Glomerular visceral epithelial cell (primary cell): ENCODE measurements around the gene BAIAP2.
A peak's percentile ranks its signal among the peaks of the same experiment; 100 is the strongest.

Source experiments
- DNase-seq: peaks from one replicate; pipeline ENCODE4 v3.0.0-alpha.2; 2016; ENCODE audit errors: extremely low spot score

The BAIAP2 gene

DNA sequence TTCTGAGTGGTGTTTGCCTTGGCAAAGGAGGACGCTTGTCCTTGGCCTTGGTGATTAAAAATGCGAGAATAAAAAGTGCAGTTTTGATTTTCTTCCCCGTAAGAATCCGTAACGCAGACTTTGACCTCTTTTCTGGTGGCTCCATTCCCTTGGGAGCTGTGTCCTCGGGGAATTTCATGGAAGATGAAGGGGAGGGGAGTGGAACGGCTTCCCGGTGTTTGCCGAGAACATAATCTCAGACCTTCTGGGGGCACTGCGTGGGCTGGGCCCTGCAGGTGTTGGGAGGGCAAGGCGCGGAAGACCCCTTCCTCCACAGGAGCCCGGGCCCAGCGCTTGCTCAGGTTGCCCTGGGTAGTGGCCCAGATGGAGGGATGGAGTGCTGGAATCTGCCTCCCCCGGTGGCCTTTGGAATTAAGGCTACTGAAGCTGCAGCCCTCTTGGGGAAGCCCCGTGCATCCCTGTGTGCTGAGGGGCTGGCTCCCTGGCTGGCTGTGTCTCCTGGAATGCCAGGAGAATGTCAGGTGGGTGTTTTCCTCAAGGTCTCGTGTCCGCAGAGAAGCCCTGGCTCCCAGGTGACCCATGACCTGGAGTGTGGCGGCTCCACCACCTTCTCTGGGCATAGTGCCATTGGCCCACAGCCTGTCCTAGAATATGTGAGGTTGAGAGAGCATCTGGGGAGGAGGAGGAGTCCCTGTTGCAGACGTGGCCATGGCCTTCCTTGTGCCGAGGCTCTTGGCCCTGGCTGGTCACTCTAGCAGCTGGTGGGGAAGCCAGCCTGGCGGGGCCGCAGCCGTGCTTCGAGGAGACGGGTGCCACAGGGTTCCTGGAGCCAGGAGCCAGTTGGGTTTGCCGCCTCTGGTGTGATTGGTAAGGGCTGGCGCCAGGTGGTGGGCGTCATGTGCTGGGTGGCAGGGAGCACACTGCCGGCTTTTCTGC is 3.1 kb downstream of the BAIAP2 start:
- DNase-seq: peak; percentile 73

DNA sequence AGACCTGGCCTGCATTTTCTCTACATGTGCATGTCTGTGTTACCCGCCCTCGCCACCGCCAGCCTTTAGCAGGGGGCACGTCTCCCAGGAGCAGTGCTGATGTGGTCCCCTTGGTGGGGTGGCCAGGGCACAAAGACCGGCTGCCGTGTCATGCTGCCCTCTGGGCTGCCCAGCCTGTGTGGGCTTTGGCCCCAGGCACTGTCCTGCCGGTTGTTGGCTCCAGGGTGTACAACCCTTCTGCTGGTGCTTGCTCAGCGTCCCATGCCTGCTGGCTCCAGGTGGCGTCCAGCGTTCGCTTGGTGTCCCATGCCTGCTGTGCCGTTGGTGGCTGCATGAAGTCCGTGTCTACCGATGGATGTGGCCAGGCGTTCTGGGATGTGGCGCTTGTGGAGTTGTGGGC is 4.1 kb downstream of the BAIAP2 start:
- DNase-seq: no peak

DNA sequence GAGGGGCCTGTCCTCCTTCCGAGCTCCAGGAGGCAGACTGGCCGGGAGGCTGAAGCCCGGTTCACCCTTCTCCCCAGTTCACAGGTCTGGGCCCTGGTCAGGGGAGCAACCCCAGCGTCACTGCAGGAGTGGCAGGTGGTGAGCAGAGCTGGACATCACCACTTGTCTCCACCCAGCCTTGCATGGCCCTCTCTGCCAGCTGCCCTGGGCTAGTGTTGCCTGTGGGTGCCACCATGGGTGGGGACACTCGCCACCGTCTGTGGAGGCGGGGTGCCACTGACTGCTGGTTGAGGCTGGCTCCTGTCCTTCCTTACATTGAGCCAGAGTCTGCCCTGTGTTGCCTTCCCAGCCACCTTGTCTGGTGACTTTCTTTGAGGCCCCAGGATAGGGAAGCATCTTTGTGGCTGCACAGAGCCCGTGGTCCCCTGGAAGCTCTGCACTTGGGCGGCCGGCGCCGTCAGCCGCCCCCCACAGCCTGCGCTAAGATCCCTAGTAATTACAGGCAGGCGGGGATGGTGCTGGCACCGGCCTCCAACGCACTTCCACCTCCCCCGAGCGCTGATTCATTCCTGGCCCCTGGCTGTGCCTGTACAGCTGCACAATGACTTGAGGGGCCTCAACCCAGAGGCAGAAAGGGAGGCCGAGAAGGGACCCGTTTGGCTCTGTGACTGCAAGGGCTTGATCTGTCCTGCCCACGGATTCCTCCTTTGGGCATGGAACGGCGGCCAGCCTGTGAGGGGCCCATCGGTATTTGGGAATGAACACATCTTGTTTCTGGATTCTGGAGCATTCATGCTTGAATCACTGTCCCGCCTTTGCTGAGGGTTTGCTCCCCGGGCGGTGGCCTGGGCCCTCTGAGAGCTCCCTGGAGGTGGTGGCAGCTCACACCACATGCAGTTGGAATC is 5.2 kb downstream of the BAIAP2 start:
- peak; percentile 76 for DNase-seq

DNA sequence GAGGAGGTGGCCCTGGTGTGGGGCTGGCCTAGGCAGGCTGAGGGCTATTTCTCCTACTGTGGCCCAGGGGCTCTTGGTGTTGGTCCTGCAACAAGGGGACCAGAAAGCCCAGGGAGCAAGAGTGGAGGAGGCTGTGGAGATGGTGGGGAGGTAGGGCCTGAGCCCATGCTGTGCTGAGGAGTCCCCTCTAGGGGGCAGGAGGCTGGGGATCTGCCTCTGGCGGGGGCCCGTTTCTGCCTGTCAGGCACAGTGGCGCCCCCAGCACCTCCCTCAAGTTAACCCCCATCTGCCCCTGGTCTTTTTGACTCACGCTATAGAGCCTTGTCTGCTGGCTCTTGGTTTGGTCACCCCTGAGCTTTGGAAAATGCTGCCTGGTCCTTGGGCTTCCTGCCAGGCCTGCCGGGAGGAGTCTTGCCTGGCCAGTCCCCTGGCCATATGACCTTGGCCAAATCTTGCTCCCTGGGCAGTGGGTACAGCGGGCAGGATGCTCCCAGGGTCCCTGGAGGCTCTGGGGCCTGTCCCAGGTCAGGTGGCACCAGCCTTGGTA is 5.9 kb downstream of the BAIAP2 start:
- no peak for DNase-seq

DNA sequence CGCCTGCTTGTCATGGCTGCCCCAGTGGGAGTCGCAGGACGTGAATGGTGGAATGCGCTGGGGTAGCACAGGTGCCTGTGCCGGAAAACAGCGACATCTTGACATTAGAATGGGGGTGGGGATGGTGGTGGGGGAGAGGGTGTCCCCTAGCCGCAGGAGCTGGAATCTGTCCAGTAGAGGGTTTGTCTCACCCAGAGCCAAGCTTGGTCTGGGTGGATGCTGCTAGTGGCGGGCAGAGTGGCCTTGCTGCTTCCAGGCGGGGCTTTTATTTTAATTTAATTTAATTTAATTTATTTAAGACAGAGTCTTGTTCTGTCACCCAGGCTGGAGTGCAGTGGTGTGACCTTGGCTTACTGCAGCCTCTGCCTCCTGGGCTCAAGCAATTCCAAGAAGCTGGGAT is 7.7 kb downstream of the BAIAP2 start:
- DNase-seq: no peak

DNA sequence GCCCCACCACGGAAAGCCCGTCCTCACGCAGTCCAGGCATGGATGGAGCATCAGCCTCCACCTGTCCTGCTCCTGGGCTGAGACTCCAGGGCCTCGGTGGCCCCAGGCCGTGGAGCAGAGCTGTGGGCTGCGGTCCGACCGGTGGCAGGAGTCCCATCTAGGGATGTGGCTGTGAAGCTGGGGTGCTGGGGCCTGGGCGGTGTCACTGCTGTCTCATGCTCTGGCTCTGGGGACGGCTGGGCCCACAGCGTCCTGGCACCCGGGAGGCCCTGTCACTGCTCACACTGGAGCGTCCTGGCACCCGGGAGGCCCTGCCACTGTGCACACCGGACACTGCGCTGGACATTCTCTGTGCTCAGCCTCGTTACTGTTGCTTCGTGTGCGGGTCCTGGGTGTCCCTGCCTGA is 8.4 kb downstream of the BAIAP2 start:
- no peak for DNase-seq

DNA sequence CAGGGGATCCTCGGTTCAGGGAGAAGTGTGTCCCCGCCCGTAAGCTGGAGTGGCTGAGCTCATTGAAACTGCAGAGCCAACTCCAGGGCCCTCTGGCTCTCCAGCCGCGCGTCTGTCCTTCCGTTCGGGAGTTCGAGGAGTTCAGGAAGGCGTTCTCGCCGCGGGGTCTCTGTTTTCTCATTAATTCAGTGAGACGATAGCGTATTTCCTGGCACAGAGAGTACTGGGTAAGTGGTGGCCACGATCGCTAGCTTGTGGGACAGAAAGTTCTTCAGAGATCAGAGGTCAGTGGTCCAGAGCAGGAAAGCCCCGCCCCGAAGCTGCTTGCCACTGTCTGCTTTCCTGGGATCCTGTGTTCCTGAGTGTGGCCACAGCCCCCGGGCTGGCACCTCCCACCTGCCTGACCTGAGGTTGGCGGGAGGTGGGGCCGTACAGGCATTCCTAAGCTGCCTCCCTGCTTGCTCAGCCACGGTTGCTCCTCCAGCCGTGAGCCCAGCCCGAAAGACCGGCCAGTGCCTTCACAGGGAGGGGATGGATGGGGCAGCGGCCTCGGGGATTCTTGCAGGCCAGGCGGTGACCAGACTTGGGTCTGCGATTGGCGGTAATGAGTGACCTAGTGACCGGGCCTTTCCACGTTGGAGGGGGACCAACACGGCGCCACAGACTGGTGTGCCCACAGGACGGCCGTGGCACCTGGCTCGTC is 8.9 kb downstream of the BAIAP2 start:
- DNase-seq: peak; percentile 98

DNA sequence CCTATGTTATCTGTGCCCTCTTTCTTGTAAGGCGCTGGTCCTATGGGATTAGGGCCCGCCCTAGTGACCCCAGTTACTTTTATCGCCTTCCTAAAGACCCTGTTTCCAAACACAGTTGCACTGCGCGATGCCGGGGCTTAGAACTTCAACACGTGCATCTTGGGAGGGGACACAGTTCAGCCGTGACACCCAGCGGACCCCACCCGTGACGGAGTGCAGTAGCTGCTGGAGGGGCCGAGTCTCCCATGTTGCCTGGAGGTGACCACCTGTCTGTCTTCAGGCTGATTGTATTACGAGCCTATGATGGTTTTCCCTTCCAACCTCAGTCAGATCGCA is 9.4 kb downstream of the BAIAP2 start:
- no peak for DNase-seq

DNA sequence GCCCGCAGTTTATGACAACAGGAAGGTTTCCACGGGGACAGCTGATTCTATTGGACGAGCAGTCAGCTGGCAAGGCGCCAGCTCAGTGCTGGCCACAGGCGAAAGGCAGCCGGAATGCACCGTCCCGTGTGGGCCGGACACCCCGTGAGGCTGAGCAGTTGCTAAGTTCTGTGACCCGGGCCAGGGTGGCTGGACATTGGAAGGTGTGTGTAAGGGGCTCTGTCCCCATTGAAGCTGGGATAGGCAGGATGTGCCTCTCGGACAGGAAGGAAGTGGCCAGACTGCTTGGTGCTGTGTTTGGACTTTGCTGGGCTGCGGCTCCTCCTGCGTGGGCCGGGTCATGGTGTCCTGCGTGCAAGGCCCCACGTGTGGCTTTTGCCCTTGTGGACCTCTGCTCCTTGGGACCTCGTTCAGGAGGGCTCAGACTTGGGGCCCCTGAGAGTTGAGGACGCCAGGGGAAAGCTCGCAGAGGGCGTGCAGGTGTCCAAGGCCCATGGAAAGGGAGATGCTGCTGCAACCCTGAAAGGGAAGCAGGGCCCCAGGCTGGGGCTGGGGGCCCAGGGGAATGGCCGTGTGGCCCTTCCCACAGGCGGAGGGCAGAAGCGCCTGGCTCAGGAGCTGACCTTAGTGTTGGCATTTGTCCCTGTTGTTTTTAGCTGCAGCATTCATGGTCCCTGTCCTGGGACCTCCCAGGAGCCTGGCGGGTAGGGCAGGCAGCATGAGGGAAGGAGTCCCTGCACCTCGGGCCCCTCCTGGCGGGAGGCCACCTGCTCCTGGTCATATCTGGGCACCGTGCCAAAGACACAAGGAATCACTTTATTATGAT is 10.0 kb downstream of the BAIAP2 start:
- DNase-seq: peak; percentile 97

DNA sequence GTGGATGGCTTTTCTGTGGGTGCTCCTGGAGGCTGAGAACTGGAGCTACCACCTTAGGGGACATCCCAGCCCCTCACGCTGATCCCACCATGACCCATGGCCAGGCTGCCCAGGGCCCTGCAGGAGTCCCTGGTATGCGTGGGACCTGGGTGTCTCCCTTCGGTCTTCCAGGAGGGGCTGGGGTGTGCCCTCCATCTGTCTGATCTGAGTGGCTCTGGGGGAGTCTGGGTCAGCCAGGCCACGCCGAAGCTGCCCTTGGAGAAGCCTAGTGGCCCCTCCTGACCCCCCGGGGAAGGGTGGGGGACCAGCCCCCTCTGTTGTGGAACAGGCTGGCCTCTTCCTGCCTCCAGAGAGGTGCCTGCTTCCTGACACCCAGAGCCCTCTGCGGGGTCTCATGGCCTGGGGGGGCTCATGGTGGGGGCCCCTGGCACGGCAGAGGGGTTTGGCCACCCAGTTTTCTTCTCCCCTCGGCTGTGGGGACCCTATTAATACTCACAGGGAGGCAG is 10.7 kb downstream of the BAIAP2 start:
- DNase-seq: no peak

DNA sequence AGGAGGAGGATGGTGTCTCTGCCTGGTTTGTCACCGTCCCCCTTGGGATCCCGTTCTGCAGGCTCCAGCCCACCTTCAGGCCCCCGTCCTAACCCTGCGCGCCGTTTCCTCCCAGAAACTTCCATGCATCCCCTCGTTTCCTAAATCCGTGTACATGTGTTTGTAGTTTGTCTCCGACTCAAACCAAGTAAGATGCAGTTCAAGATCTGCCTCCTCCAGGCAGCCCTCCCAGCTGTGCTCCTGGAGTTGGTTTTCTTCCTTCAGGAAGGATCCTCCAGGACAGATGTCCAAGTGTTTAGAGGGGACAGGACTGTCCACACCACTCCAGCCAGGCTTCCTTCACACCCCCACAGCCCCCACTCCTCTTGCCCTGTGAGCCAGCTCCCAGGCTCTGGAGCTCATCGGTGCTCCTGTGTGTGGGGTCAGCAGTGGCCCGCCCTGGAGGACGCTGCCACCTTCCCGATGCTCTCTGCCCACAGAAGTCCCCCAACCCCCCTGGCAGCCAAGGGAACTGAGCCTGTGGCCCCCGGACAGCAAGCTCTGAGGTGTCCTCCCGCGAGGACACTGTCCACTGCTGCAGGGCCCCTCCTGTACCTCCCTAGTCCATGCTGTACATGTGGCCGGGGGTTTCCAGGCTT is 11.3 kb downstream of the BAIAP2 start:
- DNase-seq: no peak

DNA sequence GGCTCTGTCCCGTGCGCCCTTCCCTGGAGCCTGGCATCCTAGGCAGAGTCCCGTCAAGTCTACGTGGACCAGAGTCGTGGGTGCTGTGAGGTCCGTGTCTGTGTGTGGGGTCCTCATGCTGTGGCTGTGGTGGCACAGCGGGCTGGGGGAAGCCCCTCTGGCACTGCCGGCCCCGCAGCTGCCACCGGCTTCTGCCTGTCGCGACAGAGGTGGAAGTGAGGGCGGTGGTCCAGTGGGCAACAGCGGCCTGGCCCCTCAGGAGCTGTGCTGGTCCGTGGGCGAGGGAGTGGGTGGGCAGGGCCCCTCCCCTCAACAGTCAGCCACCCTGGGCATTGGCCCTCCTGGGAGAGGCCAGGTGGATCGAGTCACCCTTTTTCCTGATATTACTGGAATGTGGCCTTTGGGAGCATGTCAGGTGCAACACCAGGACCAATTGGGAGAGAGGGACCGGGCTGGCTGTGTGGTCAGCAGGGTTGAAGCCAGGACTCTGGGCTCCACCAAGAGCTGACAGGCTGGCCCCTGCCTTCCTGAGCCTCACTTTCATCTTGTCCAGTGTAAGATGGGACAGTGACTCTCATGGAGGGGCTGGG is 11.9 kb downstream of the BAIAP2 start:
- no peak for DNase-seq

DNA sequence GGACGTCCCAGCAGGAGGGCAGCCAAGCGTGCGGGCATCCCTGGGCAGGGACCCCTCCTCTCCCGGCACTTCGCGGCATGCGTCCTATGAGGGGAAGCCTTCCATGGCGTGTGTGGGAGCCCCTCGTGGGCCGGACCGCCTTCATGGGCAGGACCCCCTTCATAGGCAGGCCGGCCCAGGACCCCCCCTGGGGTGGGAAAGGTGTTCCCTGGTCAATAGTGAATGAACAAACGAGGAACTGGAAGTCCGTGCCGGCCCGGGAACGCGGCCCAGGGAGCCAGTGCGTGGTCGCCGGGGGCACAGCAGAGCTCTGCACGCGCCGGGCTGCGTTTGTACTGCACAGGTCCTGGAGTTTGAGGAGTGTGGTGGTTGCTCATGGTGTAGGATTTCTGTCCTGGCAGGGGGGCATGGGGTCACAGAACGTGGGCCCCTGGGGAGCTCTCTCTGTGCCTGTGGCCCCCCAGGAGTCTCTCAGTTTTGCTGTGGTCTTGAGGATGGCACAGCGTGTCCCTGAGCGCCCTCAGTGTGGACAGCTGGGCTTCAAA is 13.9 kb downstream of the BAIAP2 start:
- DNase-seq: no peak

DNA sequence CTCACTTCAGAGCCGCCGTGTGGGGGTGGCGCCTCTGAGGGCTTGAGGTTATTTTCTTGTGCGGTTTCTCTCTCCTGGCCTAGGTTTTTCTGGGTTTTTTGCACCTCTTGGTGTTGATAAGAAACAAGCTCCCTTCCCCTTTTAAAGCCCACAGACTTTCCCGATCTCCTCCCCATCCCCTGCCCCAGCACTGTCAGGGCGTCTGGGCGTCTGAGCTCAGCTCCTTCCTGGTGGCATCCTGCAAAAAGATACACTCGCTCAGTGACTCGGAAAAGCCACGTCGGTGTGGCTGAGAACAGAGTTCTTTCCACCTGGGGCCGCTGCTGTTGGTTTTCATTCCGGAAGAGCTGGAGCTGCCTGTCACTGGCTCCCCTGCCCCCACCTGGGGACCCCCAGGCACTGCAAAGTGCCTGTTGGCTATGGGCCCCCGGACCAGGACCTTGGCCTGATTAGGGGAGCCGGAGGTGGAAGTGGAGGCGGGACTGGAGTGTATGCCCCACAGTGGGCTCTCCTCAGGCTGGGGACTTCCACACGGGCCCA is 14.5 kb downstream of the BAIAP2 start:
- DNase-seq: peak; percentile 62

DNA sequence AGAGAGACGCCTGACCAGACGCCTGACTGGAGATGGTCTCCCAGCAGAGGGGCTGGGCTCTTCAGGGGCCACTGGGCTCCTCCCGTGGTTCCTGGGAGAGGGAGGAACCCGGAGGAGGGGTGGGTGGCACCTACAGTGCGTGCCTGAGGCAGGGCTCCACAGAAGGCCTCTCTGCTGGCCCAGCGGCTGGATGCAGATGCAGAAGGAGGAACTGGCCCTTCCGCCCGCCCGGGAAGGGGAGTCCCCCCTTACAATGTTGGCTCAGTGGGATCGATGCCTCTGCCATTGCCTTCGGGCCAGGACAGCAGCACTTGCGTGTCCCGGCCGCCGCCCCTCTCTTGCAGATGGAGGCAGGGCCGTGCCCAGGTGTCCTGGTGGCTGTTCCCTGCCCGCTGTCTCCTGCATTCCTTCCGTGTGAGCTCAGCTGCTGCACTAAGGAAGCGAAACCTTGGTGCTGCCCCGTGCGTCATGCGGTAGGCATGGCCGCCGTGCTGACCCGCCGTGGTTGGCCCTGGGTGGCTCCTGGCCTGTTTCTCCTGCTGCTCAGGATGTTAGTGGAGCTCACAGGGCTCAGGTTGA is 15.1 kb downstream of the BAIAP2 start:
- DNase-seq: peak; percentile 97

DNA sequence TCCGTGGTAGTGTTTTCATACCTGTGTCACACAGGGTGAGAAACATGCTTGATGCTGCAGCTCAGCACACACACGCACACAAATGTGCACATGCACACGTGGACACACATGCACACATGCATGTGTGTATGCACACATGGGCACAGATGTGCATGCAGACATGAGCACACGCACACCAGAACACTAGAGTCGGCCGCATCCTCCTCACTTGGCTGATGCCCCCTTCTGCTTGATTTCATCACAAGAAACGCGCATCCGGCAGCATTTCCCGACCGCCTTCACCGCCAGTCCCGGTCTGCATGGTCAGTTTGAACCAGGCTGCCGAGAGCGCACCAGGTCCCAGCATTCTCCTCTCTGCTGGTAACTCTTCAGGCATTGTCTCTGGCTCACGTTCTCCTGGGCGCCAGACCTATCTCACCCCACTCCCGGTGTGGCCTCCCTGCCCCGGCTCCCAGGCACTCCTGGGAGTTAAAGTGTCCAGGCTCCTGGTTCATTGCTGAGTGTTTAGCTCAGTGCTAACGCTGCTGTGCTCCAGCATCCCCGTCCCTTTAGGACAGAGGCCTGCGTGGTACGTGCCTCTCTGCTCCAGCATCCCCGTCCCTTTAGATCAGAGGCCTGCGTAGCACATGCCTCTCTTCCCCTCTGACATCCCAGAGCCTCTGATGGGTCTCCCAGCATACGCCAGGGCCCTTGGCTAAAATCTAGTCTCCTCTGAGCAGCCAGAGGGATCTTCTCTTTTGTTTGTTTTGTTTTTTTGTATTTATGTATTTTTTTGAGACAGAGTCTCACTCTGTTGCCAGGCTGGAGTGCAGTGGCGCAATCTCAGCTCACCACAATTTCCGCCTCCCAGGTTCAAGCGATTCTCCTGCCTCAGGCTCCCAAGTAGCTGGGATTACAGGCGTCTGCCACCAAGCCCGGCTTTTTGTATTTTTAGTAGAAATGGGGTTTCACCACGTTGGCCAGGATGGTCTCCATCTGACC is 16.0 kb downstream of the BAIAP2 start:
- no peak for DNase-seq

DNA sequence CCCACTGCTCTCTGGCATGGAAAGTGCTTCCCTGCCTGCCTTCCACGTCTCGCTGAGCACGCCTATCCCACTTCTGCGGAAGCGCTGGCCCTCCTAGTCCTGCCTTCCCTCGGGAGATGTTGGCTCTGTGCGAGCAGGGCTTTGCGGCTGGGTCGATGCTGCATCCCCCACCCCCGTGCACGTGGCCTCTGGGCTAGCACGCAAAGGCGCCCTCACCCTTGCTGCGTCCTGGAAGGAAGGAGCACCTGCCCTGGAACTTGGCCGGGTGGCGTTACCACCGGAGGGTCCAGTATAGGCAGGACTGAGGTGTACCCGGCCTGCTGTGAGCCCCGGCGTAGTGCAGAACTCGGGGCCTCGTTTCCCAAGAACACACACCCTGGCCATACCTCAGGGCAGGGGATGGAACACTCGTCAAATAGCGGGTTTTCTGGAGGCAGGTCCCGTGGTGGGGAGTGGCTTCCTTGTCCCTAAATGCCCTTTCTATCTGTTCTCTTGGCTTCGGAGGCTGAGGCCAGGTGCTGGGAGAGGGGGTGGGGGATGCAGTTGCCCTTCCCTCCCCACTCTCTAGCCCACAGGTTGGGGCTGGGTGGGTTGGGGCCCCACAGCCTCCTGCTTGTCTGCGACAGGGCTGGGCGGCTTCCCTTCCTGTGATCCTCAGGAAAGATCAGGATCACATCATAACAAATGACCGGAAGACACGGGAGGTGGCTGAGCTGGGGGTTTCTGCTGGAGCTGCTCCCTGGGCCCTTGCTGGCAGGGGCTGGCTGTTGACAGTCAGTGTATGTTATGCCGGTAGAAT is 17.4 kb downstream of the BAIAP2 start:
- no peak for DNase-seq
